ENCODE measurements around the gene DHDH.
A peak's percentile ranks its signal among the peaks of the same experiment; 100 is the strongest.
"Not testable (repeated sequence)": the region's sequence is repeated elsewhere in the genome, so short reads cannot be mapped to it uniquely, and the experiment has no call there.

The DHDH gene

GRCh38 chr19:48933382-48933932, at the start of gene DHDH:
TSS of gene DHDH (plus strand) at chr19:48933699. CDS start at chr19:48933722, 23 bp downstream.
- peak; percentile 95 for DNase-seq

DNA sequence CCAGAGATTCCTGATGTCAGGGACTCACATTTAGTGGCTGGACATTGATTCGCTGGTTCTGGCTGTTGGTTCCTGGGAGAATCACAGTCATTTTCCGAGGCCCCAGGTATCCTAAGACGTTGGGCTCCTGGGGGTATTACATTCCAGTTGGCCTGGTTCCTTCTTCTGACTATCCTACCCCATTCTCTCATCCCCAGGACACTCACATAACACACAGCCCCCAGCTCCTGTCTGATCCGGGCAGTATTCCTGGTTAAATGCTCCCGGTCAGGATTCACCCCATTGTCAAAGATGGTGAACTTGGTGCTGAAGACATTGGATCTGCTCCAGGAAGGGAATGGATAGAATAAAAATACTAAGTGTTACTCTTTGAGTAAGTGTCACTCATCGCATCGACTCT, 49.8 kb upstream of the DHDH start:
- no peak for DNase-seq

DNA sequence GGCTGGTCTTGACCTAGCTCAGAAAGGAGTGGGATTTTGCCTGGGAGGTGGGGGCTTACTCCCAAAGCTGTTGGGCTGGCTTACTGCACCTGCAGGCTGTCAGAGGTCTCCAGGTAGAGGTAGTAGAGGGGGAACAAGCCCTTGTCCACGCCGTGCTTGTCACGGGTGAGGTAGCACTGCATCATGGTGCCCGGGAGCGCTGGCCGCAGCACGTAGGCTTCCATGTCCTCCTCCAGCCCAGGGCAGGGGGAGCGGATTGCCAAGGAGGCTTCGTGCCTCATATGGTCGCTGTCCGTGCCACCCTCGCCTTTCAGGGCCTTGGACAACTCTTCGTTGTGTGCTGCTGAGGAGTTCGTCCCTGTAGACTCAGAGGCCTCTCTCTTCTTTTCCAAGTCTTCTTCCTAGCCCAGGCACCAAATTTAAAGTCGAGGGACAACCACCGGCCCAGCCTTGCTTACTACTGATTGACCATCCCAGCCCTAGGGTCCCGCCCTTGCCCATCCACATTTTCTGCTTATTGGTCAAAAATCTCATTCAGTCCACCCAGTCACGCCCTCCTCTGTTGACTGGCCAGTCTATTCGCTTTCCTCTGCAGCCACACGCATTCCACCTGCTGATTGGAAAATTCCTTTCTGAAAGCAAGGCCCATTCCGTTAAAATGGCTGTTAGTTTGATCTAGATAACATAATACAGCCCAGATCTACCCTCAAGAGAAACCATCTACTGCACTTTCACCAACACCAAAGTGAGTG, 45.5 kb upstream of the DHDH start:
- no peak for DNase-seq

DNA sequence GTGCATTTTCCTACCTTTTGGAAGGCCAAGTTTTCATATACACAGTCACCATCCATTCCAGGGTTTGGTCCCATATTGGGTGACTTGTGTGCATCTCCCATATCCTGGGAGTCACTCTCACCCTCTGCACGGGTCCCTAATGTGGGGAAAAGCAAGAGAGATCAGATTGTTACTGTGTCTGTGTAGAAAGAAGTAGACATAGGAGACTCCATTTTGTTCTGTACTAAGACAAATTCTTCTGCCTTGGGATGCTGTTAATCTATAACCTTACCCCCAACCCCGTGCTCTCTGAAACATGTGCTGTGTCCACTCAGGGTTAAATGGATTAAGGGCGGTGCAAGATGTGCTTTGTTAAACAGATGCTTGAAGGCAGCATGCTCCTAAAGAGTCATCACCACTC, 44.0 kb upstream of the DHDH start:
- not testable (repeated sequence) for DNase-seq

DNA sequence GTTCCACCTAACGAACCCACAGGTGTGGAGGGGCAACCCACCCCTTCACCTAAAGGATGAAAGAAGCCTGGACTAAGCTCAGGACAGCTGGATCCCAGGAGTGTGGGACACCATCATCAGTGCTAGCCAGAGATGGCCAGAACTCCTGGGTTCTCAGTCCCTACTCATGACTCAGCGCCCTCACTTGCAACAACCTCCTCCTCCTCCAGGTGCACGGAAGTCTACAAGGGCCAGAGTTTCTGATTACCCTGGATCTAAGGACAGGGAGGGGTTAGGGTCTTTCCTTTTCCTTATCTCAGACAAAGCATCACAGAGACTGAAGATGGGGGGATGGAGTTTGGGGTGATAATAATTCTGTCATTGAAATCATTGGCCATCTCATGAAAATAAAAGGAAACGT, 42.9 kb upstream of the DHDH start:
- DNase-seq, result no peak

GRCh38 chr19:48895226-48895625, 38.3 kb upstream of the DHDH start:
- no peak for DNase-seq

- peak; percentile 90 for DNase-seq
Observed at GRCh38 chr19:48896191-48896720, 37.2 kb upstream of the DHDH start.

- DNase-seq, result no peak
Observed at GRCh38 chr19:48897181-48897580, 36.3 kb upstream of the DHDH start.

DNA sequence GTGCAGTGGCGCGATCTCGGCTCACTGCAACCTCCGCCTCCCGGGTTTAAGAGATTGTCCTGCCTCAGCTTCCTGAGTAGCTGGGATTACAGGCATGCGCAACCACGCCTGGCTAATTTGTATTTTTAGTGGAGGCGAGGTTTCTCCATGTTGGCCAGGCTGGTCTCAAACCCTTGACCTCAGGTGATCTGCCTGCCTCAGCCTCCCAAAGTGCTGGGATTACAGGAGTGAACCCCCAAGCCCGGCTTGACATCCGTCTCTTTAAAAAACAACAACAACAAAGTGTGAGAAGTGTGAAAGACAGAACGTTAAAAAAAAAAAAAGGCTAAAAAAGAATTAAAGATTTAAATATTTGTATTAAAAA, 34.1 kb upstream of the DHDH start:
- not testable (repeated sequence) for DNase-seq

GRCh38 chr19:48899781-48900476, 33.6 kb upstream of the DHDH start, which contains the start of gene NUCB1:
TSS of gene NUCB1 (plus strand) at chr19:48900312. CDS start at chr19:48900797, 485 bp downstream.
- DNase-seq, result peak; percentile 99

DNA sequence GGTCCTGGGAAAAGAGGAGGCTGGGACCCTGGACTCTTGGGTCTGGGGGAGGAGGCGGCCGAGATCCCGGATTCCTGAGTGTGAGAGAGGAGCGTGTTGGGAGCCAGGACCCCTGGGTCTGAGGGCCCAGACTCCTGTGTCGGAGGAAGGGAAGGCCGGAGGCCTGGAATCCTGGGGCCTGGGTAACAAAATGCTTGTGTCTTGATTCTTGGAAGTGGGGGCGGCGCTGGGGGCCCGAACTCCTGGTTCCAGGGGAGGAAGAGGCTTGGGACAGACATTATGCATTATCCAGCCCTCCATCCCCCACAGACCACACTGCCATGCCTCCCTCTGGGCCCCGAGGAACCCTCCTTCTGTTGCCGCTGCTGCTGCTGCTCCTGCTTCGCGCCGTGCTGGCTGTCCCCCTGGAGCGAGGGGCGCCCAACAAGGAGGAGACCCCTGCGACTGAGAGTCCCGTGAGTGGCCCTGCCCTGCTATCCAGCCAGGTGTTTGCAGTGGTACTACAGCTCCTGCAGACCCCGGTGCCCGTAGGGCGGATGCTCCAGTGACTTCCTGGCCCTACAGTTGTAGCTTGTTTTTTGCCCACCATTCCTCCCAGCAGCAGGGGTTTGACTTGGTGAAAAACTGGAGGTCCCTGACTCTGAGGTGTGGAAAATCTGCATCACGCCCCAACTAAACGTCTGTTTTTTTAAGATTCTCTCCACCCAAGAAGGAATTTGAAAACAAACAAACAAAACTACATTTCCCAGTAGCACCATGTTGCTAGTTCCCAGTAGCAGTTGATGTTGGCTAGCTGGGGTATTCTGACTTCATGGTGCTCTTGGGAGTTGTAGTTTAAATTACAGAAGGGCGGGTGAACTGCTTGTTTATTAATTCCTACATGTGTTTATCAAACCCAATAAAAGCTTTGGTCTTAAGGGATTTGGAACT, 32.8 kb upstream of the DHDH start:
- no peak for DNase-seq

- DNase-seq, result not testable (repeated sequence)
Observed at GRCh38 chr19:48902291-48902690, 31.2 kb upstream of the DHDH start.

DNA sequence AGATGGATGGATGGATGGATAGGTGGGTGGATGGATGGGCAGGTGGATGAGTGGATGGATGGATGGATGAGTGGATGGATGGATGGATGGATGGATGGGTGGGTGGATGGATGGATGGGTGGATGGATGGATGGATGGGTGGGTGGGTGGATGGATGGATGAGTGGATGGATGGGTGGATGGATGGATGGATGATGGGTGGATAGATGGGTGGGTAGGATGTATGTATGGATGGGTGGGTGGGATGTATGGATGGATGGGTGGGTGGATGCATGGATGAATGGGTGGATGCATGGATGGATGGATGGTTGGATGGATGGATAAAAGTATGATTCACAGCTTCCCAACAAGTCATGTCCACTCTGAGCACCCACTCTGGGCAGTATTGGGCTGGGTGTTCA, 29.7 kb upstream of the DHDH start:
- not testable (repeated sequence) for DNase-seq

GRCh38 chr19:48905664-48906063, 27.8 kb upstream of the DHDH start:
- DNase-seq, result no peak

DNA sequence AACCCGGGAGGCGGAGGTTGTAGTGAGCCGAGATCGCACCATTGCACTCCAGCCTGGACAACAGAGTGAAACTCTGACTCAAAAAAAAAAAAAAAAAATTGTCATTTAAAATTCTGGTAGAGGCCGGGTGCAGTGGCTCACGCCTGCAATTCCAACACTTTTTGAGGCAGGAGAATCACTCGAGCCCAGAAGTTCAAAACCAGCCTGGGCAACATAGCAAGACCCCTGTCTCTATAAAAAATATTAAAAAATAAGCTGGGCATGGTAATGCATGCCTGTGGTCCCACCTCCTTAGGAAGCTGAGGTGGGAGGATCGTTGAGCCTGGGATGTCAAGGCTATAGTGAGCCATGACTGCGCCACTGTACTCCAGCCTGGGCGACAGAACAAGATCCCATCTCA, 27.2 kb upstream of the DHDH start:
- DNase-seq, result no peak

DNA sequence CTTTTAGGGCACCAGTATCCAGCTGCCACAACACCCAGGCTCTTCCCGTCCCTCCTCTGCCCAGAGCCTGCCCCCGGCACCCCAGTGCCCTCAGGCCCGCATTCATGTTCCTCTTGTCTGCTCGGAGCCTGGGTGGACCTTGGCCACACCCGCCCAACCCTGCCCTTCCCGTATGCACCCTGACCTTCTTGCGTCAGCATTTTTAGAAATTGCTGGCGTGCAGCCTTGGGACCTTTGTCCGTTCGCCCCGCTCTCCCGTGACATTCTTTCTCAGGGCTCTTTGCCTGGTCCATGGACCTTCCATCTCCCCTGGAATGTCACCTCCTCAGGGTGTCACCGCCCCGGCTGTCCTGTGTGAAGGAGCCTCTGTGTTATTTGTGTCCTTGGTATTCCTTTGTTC, 25.8 kb upstream of the DHDH start:
- DNase-seq, result no peak

- DNase-seq, result not testable (repeated sequence)
Observed at GRCh38 chr19:48909424-48910077, 23.9 kb upstream of the DHDH start.

DNA sequence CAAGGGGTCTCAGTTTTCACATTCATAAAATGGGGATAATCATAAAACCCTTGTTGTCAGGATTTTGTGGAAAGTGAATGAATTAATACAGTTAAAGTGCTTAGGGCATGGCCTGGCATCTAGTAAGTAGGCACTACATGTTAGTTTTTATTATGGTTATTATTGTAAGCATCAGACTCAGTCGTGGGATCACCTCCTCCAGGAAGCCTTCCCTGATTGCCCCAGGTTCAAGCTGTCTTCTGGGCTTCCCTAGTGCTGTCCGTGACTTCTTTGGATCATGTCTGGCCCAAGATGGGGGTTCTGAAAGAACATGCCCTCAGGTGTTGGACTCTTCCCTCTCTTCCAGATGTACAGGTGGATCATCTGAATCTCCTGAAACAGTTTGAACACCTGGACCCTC, 22.7 kb upstream of the DHDH start:
- no peak for DNase-seq

DNA sequence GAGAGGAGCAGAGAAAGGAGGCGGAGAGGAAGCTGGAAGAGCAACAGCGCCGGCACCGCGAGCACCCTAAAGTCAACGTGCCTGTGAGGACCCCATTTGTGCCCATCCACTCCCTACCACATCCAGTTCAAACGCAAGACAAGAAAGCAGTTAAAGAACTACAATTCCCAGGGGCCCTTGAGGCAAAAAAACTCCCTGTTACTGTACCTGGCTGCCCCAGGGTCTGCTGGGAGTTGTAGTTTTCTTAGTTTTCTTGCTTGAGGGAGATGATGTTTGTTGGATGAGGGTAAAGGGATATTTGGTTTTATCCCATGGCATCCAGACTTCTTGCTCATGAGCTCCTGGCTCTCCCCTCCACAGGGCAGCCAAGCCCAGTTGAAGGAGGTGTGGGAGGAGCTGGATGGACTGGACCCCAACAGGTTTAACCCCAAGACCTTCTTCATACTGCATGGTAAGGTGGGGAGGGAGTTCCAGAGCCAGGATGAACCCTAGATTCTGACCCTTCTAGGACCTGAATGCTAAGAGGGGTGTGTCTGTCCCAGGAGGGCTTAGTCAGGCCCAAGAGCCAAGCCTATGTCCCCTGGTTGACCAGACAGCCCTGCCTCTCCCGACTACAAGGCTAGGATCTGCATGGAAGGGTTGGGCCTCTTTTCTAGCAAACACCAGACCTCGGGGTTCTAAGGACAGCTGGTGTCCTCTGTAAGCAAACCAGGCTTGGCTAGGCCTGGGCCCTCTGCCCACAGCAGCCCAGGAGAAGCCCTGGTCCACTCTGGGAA, 20.2 kb upstream of the DHDH start:
- no peak for DNase-seq

GRCh38 chr19:48914181-48914580, 19.3 kb upstream of the DHDH start:
- peak; percentile 81 for DNase-seq

- no peak for DNase-seq
Observed at GRCh38 chr19:48915757-48916156, 17.7 kb upstream of the DHDH start.
